Upper lobe of left lung (tissue), 4 donors: ENCODE data around the gene APOA4.

Experiments
- CTCF ChIP-seq, 6 experiments: fragments of 450-650 bp in 4 of 6; fragments of 200-600 bp in 2 of 6; sonication (generic) in 2 of 6; IDR thresholded peaks; one replicate each; pipeline ENCODE4 v1.5.1; 2016 to 2019; ENCODE audit warnings: antibody characterized with exemption in 6 of 6
- POLR2AphosphoS5 ChIP-seq, 2 donors: sonication (generic); formaldehyde crosslinking; IDR thresholded peaks; one replicate each; pipeline ENCODE4 v1.5.1; 2017; ENCODE audit warnings: antibody characterized with exemption in 2 of 2

GRCh38 chr11:116813170-116813569 lies 9.9 kb downstream of the APOA4 start:
- TF ChIP-seq POLR2AphosphoS5 (IDR thresholded peaks at IDR 0.05) (no peak), CTCF (IDR thresholded peaks at IDR 0.05) (no peak)
